GM18519 (cell line): ENCODE measurements around the gene FLOT1.
"Not testable (repeated sequence)": the region's sequence is repeated elsewhere in the genome, so short reads cannot be mapped to it uniquely, and the experiment has no call there.

Experiments
- ATAC-seq: cut with Tn5 transposase; IDR thresholded peaks from one replicate; pipeline ENCODE4 v1.9.1; 2021; ENCODE audit warnings: mild to moderate bottlenecking, moderate library complexity; ENCODE audit not compliant: unreplicated experiment, low FRiP score

The FLOT1 gene

GRCh38 chr6:30723843-30724741, 18.4 kb downstream of the FLOT1 start:
- ATAC-seq, result not testable (repeated sequence)

DNA sequence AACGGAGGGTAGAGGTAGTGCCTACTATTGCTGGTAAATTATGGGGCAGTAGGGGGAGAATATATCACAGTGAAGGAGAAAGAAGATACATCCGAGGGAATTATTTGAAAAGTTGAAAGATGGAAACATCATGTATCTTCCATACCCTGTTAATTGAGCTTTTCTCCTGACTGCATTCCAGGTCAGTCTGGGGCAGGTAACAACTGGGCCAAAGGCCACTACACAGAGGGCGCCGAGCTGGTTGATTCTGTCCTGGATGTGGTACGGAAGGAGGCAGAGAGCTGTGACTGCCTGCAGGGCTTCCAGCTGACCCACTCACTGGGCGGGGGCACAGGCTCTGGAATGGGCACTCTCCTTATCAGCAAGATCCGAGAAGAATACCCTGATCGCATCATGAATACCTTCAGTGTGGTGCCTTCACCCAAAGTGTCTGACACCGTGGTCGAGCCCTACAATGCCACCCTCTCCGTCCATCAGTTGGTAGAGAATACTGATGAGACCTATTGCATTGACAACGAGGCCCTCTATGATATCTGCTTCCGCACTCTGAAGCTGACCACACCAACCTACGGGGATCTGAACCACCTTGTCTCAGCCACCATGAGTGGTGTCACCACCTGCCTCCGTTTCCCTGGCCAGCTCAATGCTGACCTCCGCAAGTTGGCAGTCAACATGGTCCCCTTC, 19.2 kb downstream of the FLOT1 start:
- not testable (repeated sequence) for ATAC-seq

- ATAC-seq, result no peak
Observed at GRCh38 chr6:30722280-30723112, 20.0 kb downstream of the FLOT1 start.

DNA sequence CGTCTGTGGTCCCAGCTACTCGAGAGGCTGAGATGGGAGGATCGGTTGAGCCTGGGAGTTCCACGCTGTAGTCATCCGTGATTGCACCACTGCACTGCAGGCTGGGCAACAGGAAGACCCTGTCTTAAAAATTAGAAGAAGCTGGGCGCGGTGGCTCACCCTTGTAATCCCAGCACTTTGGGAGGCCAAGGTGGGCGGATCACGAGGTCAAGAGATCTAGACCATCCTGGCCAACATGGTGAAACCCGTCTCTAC, 20.5 kb downstream of the FLOT1 start:
- not testable (repeated sequence) for ATAC-seq

- no peak for ATAC-seq
Observed at GRCh38 chr6:30721198-30722024, 21.1 kb downstream of the FLOT1 start.

GRCh38 chr6:30720738-30721197, 21.7 kb downstream of the FLOT1 start:
- no peak for ATAC-seq

GRCh38 chr6:30719791-30720737, 22.4 kb downstream of the FLOT1 start, which contains the start of gene TUBB:
TUBB (plus strand) TSS chr6:30720352; CDS start chr6:30720507, 155 bp downstream.
- ATAC-seq, result peak; percentile 35

GRCh38 chr6:30719356-30719755, 23.1 kb downstream of the FLOT1 start:
- no peak for ATAC-seq

DNA sequence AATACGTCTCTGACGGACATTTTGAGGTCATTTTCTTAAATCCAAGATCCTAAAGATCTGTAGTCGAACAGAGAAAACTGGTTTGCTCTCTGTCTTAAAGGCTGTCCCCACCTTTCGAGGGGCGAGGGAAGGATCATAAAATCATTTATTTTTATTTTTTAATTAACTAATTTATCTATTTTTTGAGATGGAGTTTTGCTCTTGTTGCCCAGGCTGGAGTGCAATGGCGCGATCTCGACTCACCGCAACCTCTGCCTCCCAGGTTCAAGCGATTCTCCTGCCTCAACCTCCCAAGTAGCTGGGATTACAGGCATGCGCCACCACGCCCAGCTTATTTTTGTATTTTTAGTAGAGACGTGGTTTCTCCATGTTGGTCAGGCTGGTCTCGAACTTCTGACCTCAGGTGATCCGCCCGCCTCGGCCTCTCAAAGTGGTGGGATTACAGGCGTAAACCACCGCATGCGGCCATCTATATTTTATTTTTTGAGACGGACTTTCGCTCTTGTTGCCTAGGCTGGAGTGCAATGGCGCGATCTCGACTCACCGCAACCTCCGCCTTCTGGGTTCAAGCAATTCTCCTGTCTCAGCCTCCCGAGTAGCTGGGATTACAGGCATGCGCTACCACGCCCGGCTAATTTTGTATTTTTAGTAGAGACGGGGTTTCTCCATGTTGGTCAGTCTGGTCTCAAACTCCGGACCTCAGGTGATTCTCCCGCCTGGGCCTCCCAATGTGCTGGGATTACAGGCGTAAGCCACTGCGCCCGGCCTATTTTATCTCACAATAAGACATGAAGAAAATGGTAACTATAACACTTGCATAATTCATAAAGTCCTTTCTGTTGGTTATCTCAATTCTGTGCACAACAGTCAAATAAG, 24.4 kb downstream of the FLOT1 start:
- ATAC-seq, result not testable (repeated sequence)

DNA sequence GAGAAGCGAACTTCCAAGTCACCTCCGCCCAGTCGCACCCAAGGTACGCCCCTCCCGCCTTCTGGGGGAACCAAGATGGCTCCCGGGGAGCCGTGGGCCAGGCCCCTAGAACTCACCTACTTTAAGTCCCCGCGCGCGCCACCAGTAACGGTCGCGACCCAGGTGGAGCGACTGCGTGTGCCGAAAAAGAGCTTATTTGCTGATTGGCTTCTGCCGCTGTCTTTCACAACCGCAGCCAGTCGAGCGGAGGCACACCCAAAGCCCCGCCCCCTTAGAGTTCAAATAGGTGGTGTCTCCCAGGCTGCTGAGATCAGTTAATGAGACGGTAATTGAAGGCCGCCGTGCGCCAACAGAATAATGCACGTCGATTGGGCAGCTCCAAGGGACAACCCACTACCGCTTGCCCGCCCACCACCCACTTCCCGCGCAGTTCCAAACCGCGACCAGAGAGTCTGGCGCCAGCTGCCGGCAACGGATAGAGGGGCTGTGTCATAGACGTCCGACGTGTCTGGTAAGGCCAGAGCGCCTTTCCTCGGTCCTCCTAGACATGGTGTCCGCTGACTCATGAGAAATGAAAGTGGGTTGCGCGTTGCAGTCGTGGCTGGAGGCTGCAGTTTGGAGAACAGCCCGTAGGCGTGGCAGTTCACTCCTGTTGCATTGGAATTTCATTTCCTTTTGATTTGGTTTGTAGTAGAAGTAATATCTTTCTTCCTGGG, 25.2 kb downstream of the FLOT1 start, which contains the start of gene MDC1:
TSS of gene MDC1 (minus strand) at position 153 of the 716 bp plus-strand sequence. CDS start 2,106 bp downstream, outside the sequence.
- peak; percentile 55 for ATAC-seq

DNA sequence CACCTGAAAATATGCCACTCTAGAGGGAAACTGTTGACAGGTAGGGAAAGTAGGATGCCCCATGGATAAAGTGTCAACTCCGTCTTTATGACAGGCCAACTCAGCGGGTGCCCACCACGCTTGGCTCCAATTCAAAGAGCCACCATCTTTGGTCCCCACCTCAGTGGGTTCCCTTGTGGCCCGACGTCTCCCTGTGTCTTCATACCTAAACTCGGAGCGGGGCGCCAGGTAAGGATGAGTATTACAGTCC, 25.7 kb downstream of the FLOT1 start:
- no peak for ATAC-seq

DNA sequence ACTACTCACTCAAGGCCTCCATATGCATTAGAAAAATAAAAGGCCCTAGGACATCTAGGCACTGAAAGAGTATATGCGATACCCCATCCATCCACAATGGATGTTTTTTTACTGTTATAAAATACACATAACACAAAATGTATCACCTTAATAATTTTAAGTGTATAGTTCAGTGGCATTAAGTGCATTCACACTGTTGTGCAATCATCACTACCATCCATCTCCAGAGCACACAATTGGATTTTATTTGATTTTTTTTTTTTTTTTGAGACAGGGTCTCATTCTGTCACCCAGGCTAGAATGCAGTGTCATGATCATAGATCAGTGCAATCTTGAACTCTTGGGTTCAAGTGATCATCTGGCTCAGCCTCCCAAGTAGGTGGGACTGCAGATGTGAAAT, 28.2 kb downstream of the FLOT1 start:
- ATAC-seq, result no peak

DNA sequence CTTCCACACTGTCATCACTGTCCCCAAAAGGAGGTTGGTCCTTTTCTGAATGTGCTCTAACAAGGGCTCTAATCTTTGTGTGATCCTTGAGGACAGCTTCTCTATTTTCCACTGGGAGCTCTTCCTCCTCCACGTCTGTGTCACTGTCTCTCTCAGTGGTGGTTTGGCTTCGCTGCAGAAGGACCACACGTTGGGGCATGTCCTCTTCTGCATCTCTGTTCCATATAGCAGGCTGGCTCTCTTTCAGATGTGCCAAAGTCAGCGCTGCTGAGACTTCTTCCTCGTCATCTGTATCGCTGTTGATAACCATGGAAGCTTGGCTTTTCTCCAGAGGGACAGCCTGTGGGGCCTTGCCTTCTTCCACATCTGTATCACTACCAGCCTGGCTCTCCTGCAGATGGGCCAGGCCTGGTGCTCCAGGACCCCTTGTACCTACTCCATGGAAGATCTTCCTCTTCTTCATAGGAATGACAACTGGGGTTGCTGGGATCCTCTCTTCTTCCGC, 30.0 kb downstream of the FLOT1 start:
- no peak for ATAC-seq

DNA sequence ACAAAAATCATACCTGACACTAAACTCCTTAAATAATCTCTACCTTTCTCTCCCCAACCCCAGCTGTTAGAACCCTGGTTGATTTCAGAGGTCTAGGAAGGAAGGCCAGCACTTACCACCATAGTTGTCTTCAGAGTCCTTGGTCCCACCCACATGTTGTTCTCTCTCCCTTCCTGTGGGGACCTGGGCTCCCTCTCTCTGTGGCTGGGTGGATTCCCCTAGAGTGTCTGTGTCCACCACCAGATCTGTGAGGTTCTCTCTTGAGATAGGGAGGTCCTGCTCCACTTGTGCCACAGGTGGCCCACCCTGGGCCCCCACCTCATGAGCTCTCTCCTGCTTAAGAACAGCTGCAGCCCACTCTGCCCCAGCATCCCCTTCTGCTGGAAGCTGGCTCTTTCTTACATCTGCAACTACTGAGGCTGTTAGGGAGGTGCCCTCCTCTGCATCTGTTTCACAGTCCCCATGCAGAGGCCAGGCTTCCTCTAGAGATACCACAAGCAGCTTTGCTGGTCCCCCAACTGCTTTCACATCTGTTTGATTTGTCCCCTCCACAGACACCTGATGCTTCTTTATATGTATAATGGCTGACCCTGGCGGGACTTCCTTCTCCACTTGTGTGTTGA, 30.6 kb downstream of the FLOT1 start:
- ATAC-seq, result no peak

- ATAC-seq, result no peak
Observed at GRCh38 chr6:30709101-30709868, 33.2 kb downstream of the FLOT1 start.

GRCh38 chr6:30707281-30707850, 35.1 kb downstream of the FLOT1 start:
- no peak for ATAC-seq
